A375 (cell line): Measurements from ENCODE around the gene OR13C9. TPM values are rescaled to one million over a fixed set of nuclear protein-coding genes. Genes with fewer than 3 reads are reported as not detected.

Source experiments
- total RNA-seq: library from RNA; depleted of rRNA; stranded (reverse); fragments of >200 nt; shearing (Covaris generic); gene quantifications from 2 replicates; pipeline ENCODE4 v1.2.3, GENCODE V29; 2014; rRNA removed

OR13C9 gene
- not detected in 2 replicates for total RNA-seq

GRCh38 chr9:104618104-104618503, at the start of gene OR13C9:
OR13C9 (minus strand) TSS chr9:104618204; CDS start chr9:104618204, 0 bp downstream.

GRCh38 chr9:104605527-104605926, 12.5 kb downstream of the OR13C9 start, which contains the start of gene OR13C2:
OR13C2 (minus strand) TSS chr9:104605627; CDS start chr9:104605627, 0 bp downstream.

GRCh38 chr9:104599313-104599712, 18.7 kb downstream of the OR13C9 start, which contains the start of gene OR13C5:
OR13C5 (minus strand) TSS chr9:104599413; CDS start chr9:104599413, 0 bp downstream.

GRCh38 chr9:104568868-104569267, 49.1 kb downstream of the OR13C9 start, which contains the start of gene OR13C8:
OR13C8 (plus strand) TSS chr9:104569168; CDS start chr9:104569168, 0 bp downstream.

Other genes with a start within 250 kb of the OR13C9 start
- gene OR13F1, start 113.9 kb downstream of the OR13C9 start, total RNA-seq, result not detected in 2 replicates
- not detected in 2 replicates for gene OR13C4, start 91.0 kb downstream of the OR13C9 start, total RNA-seq
- gene OR13C3, start 81.3 kb downstream of the OR13C9 start, total RNA-seq, result not detected in 2 replicates
- not detected in 2 replicates for gene OR13C8, start 49.0 kb downstream of the OR13C9 start, total RNA-seq
- gene OR13C5, start 18.8 kb downstream of the OR13C9 start, total RNA-seq, result not detected in 2 replicates
- gene OR13C2, start 12.6 kb downstream of the OR13C9 start, total RNA-seq, result not detected in 2 replicates
- gene OR13D1, start 76.3 kb upstream of the OR13C9 start, total RNA-seq, result not detected in 2 replicates
- 12.4 and 14.4 TPM in 2 replicates for gene NIPSNAP3A, start 129.5 kb upstream of the OR13C9 start, total RNA-seq
- gene NIPSNAP3B, start 145.9 kb upstream of the OR13C9 start, total RNA-seq, result 2.4 and 2.5 TPM in 2 replicates